IPS-NIHi11 (cell line): Measurements from ENCODE around the gene ATP9B.

Experiments
- DNase-seq: peaks from one replicate; pipeline ENCODE4 v3.0.0; 2012; ENCODE audit warnings: mixed read lengths, low spot score

Gene ATP9B

DNA sequence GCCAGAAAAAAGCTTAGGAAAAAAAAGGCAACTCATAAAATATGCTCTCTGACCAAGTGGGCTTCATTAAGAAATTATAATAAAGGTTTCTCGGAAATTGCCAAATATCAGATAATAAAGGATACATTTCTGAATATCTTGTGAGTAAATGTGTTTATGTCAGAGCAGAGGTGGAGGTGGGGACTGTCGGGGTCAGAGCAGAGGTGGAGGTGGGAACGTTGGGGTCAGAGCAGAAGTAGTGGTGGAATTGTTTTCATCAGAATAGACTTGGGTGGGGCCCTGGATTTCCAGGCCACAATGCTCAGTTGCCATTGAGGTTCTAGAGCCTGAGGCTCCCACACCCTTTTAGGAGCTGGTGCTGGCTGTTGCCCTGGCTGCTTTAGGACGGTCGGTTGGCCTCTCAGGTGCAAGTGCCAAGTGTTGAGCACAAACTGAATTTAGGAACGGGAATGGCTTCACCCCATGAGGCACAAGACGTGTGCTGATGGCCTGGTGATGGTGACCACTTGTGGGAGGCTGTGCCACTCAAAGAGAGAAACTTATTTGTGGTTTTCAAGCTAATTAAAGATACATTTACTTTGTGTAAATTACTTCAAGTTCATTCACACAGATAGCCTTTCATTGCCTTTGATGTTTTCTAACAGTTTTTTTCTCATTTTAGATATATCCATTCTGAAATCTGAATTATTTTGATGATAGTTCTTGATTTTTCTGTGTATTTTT, 131.5 kb downstream of the ATP9B start:
- DNase-seq = peak; percentile 35

DNA sequence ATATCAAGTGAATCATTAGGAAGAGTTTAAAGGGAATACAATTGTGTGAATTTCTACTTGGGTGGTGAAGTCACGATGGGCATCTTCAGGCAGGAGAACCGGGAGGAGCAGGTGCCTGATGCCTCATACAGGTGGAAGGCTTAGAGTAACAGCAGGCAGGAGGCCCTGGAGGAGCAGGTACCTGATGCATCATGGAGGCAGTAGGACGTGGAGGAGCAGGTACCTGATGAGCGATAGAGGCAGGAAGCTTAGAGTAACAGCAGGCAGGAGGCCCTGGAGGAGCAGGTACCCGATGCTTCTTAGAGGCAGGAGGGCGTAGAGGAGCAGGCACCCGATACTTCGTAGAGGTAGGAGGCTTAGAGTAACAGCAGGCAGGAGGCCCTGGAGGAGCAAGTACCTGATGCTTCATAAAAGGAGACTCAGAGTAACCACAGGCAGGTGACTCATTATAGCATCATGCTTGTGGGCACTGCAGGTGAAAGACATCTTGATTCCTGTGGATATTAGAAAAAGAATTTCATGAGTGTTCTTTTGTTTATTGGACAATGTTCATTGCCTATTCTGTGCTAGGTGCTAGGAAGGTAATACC, 133.9 kb downstream of the ATP9B start:
- no peak for DNase-seq

DNA sequence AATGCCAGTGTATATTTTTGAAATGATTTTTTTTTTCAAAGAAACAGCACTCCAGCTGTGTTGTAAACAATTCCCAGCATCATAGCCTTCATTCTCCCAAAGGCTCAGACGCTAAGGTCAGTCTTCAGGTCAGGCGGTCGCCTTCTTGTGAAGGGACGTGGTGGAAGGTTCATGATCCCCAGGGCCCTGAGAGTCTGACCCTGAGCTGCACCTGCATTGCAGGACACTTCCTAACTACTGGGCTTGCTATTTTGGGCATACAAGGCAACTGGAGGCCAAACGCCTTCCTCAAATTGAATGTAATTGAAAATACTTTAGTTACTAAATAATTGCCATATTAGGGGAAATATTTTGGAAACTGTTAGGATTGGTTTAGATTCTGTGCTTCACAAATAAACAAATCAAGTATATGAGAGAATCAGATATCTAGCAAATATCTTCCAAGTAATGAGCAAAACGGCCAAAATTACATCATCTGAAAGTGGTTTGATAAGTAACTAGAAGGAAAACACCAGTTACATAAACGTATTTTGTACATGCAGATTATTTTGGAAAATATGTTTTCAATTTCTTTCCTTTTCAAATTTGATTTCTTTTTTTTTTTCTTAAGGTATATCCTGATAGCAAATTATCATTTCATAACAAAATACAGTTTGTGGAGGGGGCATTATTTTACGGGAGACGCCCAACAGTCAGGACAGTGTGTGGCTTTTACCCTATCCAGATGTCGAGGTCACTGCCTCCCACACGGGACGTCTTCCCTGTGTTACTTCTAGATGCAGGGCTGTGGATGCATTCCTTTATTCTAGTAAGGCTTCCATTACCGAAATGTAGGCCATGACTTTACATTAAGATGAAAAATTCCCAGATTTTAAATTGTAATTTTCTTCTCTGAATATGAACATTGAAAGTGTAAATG, 136.0 kb downstream of the ATP9B start:
- DNase-seq = no peak

DNA sequence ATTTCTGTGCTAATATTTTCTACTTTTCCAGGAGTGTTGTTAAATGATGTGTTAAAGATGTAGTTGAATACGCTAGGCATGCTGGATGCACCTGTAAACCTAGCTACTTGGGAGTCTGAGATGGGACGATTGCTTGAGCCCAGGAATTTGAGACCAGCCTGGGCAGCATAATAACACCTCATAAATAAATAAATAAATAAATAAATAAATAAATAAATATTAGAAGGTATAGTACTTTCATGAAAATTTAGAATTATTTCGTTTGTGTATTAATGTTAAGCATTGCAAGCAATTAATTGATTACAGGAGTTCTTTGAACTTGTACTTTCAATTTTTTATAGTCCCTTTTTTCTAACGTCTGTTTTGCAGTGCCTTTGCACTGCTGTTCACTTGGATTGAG, 137.2 kb downstream of the ATP9B start:
- DNase-seq = no peak

DNA sequence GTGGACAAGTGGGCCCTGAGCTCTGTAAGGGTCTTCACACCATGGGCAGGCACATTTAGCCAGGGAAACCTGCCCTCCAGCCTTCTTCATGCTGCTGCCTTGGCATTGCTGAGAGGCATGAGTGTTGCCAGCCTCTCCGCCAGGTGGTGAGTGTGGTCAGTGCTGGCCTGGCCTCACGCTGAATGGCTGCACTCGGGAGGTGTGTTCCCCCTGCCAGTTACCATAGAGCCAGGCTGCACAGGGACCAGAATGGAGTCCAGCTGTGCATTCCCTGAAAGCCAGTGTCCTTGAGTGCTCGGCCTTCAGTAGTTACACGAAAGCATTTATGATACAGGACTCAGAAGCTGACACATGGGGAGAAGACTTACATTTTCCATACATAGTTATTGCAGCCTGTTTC, 139.7 kb downstream of the ATP9B start:
- DNase-seq = no peak

DNA sequence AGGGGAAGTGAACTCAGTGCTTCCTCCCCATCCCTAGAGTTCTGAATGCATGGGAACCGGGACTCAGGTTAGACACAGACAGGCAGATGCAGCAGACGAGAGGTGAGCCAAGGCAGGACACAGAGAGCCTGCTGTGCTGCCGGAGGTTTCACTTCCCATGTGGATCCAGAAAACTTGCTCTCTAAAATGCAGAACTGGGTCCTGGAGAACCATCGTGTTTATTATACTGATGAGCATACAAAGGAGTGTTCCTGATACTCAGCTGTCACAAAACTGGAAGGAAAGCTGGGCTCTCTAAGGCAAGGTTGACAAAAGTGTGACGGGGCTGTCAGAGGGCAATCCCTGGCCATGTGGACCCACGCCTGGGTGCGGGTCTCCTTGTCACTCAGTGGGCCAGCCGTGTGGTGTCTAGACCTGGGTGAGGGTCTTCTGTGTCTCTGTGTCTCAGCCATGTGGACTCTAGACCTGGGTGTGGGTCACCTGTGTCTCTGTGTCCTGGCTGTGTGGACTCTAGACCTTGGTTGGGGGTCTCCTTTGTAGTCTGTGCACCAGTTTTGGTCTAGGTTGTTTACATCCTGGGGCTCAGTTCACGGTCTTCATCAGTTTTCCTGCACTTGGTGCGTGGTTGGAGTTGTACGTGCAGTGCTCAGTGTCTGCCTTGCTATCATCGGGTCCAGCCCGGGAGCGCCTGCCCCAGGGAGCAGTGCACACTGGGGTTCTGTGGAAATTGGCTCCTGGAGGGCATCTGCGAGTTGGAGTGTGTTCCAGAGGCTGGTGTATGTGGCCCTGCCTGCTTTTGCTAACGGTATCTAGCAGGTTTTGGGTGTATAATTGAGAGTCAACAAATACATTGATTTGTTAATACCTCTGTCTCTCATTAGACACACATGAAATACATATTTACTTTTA, 141.1 kb downstream of the ATP9B start:
- DNase-seq = peak; percentile 23

DNA sequence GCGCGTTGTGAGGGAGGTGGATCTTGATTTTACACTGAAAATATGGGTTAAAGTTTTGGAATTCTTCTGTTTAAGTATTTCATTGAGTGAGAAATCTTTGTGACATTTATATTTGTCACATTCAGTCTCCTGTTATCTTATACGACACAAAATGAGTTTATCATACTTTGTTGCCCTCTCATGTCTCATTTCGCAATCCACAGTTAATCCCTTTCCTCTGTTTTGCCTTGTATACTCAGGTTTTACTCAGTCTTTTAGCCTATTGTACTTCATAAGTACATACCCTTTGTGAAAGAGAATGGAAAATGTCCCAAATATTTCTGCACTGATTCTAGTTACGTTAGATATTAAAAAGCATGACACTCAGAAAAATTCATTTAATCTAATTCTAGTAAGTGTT, 142.7 kb downstream of the ATP9B start:
- DNase-seq = no peak

DNA sequence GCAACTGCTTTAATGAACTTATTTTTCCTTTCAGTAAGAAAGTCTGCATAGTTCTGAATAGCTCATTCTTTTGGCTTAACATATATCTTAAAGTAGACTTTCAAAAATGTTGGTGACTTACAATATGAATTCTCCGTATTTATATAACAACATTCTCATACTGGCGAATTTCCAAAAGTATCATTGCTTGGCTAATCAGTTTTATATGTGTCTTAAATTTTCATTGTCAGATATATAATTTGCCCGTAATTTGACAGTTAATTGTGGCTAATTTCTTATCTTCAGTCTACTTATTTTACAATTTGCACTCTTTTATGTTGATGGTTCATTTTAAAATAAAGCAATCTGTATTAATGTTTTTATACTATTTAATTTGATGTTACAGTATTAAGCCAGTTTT, 144.9 kb downstream of the ATP9B start:
- DNase-seq = no peak

DNA sequence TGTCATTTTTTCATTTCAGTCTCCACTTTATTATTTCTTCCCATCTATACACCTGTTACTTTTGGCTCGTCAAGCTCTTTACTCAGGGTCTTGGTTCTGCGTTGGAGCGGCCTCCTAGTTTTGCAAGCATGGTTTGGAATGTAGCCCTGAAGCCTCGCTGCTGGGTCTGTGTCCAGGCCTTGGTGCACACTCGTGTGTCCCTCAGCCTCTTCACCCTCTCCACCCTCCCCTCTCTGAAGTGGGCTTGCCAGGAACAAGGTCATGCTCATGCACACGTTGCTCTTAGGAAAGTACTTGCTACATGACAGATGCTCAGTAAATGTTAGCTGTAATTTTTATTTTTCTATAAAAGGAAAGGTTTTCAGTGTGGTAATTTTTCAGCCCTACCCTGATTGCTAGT, 147.0 kb downstream of the ATP9B start:
- DNase-seq = no peak

DNA sequence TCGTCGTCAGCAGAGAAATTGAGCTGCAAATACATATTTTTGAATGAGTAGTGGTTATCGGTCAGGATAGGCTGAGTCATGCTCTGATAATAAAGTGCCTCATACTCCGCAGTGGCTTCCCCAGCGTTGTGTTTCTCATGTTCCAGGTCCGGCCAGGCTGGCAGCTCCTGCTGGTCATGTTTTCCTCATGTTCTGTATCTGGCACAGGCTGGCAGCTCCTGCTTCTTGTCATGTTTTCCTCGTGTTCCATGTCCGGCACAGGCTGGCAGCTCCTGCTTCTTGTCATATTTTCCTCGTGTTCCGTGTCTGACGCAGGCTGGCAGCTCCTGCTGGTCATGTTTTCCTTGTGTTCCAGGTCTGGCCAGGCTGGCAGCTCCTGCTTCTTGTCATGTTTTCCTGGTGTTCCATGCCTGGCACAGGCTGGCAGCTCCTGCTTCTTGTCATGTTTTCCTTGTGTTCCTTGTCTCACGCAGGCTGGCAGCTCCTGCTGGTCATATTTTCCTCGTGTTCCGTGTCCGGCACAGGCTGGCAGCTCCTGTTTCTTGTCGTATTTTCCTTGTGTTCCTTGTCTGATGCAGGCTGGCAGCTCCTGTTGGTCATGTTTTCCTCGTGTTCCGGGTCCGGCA, 148.9 kb downstream of the ATP9B start:
- no peak for DNase-seq

DNA sequence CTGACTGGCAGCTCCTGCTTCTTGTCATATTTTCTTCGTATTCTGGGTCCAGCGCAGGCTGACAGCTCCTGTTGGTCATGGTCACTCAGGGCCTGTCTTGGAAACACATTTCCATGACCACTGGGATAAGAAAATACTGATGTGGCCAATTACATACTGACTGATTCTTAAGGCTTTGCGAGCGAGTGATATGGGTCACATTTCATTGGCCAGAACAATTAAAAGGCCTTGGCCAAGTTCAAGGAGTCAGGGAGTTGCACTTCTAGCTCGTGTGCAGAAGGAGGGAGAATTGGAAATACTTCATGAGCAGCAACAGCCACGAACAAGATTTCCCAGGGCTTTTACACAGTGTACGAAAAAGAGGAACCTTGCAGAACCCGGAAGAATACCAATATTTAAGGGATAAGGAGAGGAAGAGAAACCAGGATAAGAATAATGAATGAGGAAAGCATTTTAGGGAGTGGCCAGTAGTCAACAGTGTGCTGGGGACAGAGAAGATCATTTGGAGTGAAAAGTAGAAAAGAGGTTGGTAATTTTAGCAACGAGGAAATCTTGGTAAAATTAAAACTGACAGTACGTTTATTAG, 149.5 kb downstream of the ATP9B start:
- DNase-seq = no peak

DNA sequence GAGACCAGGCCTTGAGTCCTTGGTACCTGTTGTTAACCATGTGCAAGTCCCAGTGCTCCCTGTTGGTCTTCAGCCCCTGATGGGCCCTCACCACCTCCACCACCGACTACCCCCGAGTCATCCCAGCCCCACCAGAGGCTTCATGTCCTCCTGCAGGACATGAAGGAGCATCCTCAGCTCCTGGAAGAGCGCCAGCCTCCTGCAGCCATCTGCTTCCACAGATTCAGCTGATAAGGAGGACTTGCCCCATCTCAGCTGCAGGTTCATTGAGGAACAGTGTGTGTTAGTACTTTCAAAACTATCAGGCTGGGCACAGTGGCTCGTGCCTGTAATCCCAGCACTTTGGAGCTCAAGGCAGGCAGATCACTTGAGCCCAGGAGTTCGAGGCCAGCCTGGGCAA, 151.9 kb downstream of the ATP9B start:
- no peak for DNase-seq

DNA sequence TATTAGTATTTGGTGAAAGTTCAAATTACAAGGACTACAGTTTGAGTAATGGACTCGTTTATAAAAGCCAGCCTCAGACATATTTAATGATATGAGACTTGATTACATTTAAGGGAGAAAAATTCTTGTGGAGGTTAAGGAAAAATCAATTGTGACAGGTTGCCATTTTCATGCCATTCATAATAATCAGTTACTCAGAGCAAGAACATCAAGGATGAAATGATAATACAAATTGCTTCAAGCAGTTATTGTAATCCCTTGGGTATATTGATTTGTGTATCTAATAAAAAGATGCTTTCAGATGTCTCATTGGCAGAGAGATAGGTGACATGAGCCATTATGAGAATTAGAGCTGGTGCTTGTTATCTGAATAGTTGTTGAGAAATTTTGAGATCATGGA, 153.6 kb downstream of the ATP9B start:
- DNase-seq = no peak

DNA sequence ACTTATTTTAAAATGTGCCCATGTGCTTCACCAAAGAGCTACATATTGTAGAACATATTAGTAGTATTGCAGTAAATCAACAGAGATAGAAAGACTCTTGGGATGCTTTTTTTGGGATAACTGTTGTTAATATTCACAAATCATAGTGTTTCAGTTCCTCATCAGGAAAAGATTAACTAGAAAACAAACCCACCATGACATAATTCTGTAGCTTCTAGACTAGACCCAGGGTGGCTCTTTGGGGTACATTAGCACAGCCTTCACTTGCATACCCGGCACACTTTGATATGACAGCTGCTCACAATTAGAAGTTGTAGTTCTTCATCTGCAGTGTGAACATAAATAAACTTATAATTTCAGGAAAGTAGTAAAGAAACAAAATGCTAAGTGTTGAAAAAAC, 154.2 kb downstream of the ATP9B start:
- DNase-seq = no peak

DNA sequence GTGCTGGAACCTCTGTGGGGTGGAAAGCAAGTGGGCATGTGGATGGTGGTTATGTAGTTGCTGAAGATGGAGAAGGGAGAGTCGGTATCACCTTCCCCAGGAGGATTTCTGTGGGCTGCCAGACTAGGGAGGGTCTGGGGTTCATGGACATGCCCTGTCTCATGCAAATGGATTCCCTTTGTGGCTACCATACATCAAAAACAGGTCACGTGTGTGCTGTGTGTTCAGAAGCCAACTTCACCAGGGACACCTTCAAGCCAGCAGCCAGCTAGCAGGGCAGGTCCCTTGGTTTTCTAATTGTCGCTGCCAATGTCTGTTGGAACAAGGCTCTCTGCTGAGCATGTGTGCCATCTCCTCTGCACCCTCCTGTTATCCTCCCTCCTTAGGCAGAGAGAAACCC, 155.2 kb downstream of the ATP9B start:
- DNase-seq = no peak

DNA sequence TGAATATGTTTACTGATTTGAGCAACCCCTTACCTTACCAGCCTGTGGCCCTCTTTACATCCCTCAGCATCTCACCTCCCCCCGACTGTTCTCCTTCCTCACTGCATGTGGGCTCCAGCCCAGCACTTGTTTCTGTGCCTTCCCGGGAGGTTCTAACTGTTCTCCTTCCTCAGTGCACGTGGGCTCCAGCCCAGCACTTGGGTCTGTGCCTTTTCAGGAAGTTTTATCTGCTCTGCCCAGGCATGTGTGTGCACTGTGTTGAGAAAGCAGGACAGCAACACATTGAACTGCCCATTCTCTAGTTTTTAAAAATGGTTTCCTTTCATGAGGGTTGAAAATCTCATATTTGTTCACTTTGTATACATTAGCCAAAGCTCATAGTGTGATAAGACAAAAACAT, 158.4 kb downstream of the ATP9B start:
- DNase-seq = no peak

DNA sequence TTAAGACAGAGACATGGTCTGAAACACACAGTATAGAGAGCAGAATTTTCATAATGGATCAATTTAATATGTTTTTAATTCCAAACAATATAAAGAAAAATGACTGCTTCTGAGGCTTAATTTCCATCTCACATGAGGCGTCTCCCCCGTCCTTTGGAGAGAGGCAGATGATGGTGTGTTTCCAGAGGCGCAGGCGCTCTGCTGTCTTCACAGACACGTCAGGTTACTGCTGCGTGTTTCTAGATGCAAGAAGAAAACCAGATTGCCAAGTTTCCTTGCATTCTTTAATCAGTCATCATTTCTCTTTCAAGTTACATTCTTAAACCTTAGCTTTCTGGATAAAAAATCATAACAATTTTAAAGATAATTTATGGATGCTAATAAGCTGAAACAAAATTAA, 160.2 kb downstream of the ATP9B start:
- DNase-seq = no peak

DNA sequence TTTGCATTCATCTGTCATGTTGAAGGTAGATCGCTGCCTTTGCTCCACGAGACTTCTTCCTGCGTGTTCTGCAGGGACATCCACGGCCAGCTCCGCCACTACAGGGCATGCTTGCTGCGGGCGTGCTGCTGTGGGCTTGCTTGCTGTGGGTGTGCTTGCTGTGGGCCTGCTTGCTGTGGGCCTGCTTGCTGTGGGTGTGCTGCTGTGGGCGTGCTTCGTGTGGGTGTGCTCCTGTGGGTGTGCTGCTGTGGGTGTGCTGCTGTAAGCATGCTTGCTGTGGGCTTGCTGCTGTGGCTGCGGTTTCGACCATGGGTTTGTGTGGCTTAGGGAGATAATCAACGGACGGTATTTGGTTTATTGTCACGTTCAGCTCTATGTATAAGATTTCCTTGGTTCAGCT, 165.2 kb downstream of the ATP9B start:
- no peak for DNase-seq

DNA sequence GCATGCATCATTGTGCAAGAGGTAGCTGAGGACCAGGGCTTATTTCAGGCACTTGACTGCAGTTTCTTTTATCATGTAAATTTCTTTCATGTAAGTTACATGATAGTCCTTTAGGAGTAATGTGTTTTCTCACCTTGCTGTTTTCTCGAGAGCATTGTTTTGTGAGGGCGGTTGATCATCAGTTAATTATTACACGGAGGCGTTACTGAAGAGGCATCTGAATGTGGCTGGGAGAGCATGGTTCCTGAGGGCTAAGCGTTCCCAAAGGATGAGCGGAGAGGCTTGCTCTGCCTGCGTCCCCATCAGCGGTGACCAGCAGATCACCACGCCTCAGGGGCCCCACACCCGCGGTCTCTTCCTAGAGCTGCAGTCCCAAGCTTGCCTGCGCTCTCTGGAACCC, 170.4 kb downstream of the ATP9B start:
- DNase-seq = no peak

DNA sequence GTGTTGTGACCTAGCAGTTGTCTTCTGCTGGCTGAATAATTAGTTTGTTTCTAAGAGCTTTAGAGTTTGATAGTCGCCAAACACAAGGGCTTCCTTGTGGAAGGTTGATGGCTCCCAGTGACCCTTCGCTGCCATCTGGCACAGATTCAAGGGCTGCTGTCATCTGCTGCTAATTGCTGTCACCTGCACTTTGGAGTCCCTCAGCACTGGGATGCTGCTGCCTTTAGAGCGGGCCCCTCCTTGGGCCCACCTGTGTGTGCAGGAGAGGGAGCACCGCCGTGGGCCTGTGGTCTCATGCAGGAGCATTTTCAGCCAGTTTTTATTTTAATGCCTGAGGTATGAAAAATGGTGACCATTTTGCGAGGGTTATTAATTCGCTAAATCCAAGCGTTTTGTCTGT, 172.6 kb downstream of the ATP9B start:
- DNase-seq = no peak

DNA sequence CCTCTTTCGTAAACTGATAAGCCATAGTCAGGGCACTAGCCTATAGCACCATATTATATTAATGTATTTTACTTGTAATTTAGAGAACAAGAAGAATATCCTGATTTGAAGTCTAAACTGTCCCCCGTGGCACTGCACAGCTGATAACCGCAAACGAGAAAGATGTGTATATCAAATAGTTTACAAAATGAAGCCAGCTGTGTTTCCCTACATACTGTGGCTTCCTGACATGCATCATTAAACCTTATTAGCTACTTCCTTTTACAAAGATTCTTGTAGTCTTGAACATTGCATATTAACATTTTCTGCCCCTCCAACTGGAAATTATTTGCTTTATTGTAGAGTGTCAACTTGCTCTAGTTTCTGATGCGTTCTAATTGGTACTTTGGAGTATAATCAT, 173.1 kb downstream of the ATP9B start:
- DNase-seq = no peak
